ENCODE measurements around the gene AGBL5.
"Not testable (repeated sequence)": the region's sequence is repeated elsewhere in the genome, so short reads cannot be mapped to it uniquely, and the experiment has no call there.

Gene AGBL5

DNA sequence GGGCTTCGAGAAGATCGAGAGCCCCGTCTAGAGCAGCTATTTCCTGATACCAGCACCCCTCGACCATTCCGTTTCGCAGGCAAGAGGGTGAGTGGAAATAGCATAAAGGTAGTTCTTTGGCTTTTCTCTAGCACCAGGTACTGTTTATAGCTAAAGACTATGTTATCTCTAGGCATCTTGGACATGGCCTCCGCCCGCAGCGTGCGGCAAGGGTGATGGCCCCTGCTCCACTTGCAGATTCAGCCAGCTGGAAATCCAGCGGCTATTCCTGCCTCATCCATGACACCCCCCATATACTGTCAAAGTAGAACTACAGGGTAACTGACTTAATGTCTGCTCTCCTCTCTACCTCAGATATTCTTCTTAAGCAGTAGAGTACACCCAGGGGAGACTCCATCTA, 3.3 kb downstream of the AGBL5 start:
- DNase-seq = no peak

DNA sequence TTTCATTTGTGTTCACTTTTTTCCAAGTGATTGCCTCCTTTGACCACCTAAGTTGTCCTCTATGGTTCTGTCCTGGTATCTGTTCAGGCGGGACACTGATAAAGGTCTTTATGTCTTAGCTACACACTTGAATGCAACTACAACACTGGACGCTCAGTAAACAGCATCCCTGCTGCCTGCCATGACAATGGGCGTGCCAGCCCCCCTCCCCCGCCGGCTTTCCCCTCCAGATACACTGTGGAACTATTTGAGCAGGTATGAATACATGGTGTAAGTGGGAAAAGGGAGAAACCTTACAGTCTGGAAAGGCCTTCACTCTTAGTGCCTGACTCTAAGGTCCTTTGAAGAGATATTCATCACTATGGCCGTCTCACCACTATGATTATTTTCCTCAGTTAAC, 5.7 kb downstream of the AGBL5 start:
- DNase-seq = no peak

DNA sequence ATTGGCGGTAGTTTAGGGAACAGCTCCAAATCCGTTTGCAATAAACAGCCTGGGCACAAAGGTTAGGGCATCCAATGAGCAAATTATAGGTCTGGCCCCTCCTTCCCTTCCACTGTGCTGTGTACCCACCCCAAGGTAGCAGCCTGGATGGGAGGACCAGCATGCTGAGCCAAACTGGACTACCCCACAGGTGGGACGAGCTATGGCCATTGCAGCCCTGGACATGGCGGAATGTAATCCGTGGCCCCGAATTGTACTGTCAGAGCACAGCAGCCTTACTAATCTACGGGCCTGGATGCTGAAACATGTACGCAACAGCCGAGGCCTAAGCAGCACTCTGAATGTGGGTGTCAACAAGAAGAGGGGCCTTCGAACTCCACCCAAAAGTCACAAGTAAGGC, 6.7 kb downstream of the AGBL5 start:
- DNase-seq = no peak

DNA sequence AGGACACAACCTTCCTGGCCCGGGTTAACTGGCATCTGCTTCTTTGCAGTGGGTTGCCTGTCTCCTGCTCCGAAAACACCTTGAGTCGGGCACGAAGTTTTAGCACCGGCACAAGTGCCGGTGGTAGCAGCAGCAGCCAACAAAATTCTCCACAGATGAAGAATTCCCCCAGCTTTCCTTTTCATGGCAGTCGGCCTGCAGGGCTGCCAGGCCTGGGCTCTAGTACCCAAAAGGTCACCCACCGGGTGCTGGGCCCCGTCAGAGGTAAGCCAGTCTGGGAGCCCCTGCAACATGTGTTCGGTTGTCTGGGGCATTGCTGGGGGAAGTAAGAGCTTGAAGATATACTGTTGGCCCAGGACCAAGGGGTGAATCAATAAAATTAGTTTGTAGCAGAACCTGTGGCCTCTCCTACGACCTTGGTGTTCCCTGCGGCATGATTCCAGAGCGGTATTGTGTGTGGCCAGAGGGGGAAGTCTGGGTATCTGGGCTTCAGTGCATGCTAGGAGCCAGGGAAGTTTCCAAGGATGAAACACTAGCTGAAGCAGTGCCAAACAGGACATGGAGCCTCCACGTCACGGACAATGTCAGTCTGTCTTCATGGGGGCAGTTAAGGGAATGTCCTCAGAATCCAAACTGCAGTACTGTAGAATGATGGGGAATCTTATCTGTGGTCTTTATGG, 7.8 kb downstream of the AGBL5 start:
- DNase-seq = no peak

DNA sequence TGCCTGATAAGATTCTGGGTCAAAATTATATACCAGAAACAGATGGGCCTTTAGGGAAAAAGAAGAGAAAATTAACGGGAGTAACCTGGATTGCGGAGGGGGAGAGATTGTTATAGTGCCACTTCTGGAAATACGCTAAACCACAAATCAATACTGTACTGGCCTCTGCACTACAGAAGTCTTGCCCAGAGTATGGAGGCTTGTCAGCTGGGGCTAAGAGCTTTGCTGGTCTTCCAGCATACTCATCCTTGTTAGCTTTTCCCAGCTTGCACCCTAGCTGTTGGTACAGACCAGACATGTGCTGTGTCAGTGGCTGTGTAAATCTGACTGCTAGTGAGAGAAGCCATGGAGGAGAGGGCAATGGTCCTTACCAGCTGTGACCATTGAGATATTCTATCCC, 8.9 kb downstream of the AGBL5 start:
- DNase-seq = no peak

DNA sequence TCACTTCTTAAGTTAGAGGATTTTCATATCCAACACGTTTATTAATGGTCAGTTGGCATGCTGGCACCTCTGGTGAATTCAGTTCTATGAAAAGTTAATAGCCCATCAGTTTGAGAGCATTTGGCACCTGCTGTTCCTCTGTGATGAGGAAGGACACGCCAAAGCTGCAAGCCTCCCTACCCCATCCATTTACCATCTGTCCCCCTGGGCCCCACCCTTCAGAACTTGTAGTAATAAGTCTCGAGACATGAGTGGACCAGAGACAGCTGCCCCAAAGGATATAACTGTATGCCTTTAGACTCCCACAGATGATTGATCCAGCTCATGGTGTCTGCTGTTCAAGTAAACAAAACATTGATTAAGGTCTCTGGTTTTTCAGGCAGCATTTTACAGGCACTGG, 13.7 kb downstream of the AGBL5 start:
- no peak for DNase-seq

DNA sequence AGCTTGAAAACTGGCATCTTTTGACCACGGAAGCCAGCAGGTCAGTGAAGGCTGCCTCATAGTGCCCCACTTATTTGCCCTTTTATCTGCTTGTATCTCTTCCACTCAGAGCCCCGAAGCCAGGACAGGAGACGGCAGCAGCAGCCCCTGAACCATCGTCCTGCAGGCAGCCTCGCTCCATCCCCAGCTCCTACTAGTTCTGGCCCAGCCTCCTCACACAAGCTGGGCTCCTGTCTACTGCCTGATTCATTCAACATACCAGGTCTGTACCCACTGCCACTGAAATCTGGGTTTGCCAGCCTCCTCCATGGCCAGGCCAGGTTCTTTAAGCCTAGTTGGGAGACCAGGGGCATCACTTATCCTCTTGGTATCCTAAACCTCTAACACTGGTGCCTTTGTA, 15.9 kb downstream of the AGBL5 start:
- DNase-seq = no peak

DNA sequence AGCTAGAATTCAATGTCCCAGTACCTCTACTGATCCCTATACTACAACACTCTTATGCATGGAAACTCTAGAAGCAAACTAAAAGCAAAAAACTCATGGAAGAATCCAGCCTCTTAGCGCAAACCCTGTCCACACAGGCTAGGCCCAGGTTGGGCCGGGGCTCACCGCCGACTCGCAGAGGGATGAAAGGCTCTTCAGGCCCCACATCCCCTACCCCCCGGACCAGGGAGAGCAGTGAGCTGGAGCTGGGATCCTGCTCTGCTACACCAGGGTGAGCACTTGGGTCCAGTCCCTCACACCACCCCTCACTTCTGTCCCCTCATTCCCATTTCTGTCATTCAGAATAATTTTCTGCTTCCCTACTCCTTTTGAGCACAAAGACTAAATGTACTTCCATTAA, 18.0 kb downstream of the AGBL5 start:
- DNase-seq = no peak

DNA sequence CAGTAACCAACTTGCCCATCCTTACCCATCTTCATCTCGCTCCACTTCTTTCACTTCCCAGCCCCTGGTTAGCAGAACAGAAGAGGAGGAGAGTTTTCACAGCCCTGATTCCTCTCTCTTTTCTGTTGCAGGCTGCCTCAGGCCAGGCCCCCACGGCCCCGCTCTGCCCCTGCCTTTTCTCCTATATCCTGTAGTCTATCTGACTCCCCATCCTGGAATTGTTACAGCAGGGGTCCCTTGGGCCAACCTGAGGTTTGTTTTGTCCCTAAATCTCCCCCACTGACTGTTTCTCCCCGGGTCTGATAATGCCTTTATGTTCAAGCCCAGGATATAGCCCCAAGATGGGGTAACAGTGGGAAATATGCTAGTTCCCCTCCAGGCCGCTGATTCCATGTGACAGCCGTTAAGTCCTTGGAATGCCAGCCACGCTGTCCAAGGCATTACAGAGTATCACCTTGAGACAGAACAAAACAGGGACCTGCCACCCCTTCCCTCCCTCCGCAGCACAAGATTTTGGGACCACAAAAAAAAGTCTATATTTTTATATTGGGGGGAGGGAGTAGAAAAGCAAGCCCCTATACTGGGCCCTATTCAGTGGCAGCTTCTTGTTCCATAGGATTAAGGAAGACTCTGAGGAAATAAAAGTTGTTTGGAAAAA, 18.6 kb downstream of the AGBL5 start:
- DNase-seq = no peak

DNA sequence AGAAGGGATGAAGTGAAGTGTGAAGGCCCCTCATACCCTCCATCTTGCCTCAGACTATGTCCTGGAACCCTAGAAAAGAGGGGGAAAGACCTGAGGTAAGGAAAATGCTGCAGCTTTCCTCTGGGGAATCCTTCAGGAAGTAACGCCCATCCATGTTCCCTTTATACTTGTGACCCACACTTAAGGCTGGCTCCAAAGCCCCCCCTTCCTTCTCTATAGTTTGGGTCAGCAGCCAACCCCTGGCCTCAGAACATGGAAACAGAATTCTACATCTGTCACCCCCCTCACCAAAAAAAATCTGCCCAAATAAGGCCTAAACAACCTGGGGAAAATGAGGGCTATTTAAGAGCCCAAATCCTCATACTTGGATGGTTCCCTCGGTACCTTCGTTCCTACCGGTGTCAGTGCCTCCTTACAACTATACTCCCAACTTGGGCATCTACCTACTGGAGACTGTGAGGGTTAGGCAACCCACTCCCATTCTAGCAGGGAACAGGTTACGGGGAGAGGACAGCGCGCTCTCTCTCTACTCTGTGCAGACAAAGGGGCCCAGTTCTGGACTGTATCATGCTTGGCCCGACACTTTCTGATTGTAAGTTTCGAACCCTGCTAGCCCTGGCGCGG, 19.3 kb downstream of the AGBL5 start:
- no peak for DNase-seq

DNA sequence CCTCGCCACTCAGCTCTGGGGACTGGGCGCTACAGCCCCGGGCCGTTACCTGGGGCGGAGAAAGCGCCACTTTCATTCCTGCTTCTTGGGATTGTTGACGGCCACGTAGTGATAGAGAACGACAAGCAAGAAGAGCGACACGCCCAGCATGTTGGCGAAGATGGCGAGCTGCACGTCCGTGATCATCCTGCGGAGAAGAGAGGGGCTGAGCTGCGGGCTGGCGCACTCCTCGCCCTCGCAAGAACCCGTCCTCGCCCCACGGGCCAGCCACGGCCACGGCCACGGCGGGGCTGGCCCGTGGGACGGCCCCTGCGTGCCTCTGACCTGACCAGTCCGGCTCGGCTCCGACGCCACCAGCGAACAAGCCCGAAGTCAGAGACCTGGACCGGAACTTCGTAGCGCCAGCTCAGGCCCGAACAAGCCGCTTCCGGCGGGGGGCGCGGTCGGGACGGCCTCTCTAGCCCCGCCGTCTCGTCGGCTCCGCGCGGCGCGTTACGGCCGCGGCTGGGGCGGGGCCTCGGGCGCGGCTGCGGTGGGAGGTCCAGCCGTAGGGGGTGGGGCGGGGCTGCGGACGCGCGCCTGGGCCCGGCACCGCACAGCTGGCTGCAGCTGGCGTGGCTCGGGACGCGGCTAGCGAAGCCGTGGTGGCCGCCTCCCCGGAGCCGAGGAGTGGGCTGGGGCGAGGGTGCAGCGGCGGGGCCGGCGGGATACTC, 20.0 kb downstream of the AGBL5 start, which contains the start of gene OST4:
Gene OST4 (minus strand): TSS at position 378 of the 713 bp plus-strand sequence.
- DNase-seq = peak; percentile 91

DNA sequence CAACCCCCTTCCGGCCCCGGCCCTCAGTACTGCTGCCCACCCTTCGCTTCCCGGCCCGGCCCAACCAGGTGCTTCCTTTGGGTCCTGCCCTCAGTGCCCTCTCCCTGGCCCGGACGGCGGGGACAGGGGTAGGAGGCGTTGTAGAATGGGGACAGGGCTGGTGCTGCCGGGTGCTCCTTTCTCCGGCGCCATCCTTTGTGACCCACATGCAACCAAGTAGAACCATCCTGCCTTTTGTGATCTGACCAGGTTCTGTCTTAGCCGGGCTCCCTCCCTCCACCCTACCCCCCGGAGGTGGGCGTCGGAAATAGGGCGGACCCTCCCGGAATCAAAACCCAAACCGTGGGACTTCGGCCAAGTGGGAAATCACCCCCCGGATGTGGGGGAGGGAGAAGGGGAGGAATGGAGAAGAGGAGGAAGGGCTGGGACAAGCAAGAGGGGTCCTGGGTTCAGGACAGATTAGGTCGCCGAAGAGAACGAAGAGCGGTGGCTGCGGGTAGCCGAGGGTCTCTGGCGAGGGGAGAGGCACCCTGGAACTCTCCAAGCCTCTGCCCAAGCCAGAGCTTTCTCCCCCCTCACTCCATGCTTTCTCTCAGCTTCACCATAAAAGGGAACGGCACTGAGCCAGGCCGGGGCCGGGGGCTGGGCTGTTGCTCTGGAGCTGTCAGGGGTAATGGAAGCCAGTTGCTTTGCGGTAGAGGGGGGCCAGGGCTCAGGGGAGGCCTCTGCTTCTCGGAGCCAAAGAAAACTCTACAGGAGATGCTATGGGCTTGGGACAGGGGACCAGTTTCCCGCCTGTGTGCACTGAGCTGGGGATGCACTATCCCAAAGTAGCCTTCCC, 20.7 kb downstream of the AGBL5 start:
- peak; percentile 17 to 29 for DNase-seq

DNA sequence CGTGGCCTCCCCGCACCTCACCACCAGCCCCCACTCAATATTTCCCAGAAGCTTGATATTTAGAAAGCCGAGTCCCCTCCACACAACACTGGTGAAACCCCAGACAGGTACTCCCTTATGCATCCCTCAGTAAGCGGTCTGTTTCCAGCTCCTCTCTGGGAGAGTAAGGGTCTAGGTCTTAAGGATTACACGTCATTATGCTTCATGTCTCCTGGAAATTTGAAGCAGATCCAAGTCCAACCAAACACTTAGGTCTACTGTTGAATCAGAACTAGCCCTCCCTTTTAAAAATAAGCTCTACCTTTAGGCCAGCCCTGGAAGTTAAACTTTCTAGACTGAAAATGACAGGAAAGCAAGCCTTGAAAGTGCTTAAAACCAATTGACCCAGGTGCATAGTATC, 21.5 kb downstream of the AGBL5 start:
- no peak for DNase-seq

DNA sequence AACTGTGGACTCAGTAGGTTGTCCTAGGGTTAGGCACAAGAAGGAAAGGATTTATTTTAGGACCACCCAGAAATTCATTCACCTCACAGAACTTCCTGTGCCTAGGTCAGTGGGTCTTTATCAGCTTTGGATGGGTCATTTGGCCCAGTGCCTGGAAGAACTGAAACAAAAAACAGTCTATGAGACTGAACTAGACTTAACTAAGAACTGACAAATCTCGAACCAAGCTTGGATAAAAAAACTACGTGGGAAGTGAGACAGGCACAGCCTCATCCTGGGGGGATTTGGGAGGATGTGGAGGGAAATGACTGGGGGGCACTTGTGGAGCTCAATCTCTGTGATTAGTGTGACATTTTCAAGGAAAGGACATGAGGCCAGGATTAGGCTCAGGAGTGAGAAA, 22.3 kb downstream of the AGBL5 start:
- no peak for DNase-seq

DNA sequence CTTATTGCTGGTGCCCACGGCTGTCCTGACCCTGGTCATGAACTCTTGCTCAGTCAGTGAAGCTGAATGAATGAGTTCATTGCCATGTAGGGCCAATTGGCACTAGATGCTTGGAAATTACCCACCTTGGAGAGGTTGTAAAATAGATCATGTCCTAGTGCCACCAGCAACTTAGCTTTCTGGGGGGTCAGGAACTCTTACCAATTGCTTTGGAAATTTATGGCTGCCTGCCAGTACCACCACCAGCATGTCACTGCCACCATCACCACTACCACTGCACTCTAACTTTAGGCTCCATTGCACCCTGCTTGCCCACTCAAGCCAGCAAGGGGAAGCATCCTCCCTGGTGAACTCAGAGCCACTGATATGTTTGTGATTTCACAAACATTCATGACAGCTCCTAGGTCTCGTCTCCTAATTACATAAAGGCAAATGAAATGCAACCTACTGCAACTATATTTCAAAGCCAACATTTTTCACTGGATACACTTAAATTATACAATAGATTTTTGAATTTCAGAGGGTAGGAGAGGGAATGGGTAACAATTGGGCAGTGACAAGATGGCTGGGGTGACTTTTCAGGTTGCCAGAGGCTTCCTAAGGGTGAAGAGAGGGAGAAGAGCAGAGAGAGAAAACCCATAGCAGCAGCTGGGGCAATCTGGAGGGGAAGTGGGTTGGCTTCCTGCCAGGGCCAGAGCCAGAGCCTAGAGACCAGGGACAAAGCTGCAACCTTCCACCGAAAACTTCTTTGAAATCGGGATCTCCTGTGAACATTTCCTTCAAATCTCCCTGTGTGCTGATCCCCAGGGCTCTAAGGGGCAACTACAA, 23.5 kb downstream of the AGBL5 start:
- DNase-seq = peak; percentile 42 to 57

DNA sequence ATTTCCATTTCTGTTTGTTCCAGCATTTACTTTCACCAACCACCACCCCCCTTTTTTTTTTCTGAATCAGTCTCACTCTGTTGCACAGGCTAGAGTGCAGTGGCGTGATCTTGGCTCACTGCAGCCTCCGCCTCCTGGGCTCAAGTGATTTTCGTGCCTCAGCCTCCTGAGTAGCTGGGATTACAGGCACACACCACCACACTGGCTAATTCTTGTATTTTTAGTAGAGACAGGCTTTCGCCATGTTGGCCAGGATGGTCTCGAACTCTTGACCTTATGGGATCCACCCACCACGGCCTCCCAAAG, 24.1 kb downstream of the AGBL5 start:
- DNase-seq = not testable (repeated sequence)

DNA sequence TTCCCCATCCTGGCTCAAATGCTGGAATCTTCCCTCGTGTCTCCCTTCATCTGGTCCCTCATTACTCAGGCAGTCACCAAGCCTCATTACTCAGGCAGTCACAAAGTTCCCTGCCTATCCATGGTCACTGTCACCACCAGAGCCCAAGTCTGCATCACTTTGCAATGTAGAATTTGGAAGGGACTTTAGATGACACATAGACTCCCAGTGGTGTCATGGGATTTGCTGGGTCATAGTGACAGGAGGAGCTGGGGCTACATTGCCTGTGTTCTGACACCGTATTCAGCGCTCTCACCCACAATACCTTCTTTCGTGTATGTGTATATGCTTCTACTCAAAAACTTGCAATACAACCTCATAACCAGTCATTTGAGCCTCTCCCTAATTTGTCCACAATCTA, 24.9 kb downstream of the AGBL5 start:
- no peak for DNase-seq

DNA sequence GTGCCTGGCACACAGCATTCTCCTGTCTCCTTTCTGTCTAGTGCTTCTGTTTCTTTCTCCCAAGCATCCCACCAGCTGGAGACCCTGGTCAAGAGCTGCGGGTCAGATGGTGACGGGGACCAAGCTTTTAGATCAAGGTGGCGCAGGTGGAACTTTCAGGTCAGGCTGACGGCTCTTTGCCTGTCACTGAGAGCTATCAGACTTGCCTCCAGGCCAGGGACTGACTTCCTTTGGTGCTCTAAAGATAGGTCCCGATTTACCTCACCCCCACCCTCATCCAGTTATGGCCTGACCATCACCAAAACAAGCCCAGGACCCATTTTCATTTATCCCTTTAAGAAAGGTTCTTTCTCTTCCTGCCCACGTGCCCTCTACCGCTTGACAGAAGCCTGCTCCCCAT, 25.8 kb downstream of the AGBL5 start:
- no peak for DNase-seq

DNA sequence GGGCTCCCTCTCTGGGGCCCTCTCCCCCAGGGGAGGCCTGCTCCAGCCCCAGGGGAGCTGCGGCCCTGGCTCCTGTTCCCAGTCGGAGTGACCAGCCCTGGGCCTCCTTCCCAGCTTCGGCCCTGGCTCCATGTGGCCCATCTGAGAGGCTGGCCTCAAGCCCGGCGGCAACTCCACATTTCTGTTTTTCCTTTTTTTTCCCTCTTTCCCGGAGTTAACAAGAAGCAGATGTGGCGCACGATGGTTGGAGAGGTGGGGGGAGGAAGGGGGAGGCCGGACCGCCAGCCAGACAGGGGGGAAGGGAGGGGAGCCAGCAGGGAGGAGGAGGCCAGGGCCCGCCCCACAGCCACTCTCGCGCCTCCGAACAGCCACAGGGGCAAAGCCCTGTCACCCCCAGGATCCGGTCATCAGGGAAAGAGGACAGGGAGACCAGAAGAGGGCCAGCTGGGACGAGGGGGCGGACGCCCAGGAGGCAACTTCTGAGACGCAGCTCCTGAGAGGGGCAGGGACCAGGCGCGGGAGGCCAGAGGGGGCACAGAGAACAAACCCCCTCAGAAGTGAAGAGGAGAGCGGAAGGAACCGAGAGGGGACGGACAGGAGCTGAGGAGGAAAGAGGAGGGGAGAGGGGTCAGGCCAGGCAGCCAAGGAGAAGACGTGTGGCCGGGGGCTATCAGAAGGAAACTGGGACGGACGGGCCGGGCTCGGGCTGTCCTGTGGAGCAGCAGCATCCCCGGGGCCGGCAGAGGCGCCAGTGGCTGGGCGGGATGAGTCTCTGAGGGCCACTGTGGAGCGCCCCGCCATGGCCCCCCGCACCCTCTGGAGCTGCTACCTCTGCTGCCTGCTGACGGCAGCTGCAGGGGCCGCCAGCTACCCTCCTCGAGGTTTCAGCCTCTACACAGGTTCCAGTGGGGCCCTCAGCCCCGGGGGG, 27.1 kb downstream of the AGBL5 start, which contains the start of gene EMILIN1:
Gene EMILIN1 (plus strand): TSS at position 349 of the 928 bp plus-strand sequence. CDS start 451 bp downstream, at position 800.
- DNase-seq = no peak

DNA sequence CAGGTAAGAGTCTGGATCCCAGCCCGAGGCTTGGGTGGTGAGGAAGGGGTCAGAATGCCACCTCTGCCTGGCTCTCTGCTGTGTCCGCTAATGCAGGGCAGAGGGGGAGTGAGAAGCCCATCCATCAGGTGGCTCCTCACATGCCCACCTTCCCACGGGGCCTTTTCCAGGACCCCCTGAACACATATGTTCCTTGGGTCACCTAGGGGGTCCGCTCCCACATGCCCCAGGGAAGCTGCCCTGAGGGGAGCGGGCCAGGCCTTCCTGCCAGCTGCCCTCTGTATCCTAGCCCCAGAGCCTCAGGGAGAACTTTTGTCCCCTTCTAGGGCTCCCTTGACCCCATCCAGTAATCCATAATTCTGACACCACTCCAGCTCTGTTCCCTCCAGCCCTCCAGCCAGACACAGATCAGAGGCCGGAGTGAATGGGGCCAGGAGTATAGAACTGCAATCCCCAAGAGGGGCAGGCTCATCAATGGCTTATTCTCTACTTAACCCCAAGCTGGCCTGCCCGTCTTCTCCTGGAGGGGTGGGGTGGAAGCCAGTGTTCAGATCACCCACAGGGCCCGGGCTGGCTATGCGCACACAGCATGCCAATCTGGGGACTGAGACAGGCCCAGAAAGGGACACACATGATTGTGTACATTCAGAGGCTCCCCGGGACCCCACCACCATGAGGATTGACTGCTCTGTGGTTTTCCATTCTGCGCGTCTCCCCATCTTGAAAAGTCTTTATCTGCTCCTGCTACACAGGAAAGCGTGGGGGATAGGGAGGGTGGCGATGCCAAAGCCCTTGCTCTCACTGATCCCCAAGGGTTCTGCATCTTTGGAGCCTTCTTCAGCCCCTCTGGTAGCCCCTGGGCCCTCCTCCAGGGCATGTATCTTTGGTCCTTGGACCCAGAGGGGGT, 28.0 kb downstream of the AGBL5 start:
- no peak for DNase-seq

All from CD4-positive, alpha-beta T cell treated with Interleukin-1 beta for 1 hour (primary cell).